Stromal cell of bone marrow (primary cell): ENCODE measurements around the gene PTPRG.

Experiments used
- DNase-seq: peaks from one replicate; pipeline ENCODE4 v3.0.0-alpha.2; 2012; ENCODE audit warnings: low read depth

The PTPRG gene

DNA sequence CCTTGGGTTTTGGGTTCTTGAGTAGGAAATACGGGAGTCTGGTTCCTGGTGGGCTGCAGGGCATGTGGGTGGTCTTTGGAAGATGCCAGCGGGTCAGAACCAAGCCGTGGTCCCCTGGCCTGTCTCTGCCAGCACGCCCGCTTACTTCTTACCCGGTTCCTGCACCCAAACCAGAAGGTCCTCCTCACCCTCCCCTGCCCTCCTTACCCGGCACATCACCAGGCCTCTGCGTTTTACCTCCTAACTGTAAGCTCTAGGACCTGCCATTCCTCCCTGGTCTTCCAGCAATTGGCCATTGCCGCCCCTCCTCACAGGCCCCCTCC, 628.0 kb downstream of the PTPRG start:
- DNase-seq = no peak

GRCh38 chr3:62192891-62193290, 631.5 kb downstream of the PTPRG start:
- no peak for DNase-seq

GRCh38 chr3:62193586-62194345, 632.4 kb downstream of the PTPRG start:
- DNase-seq = no peak

- DNase-seq = no peak
Measured at GRCh38 chr3:62197350-62198012, 636.1 kb downstream of the PTPRG start.

DNA sequence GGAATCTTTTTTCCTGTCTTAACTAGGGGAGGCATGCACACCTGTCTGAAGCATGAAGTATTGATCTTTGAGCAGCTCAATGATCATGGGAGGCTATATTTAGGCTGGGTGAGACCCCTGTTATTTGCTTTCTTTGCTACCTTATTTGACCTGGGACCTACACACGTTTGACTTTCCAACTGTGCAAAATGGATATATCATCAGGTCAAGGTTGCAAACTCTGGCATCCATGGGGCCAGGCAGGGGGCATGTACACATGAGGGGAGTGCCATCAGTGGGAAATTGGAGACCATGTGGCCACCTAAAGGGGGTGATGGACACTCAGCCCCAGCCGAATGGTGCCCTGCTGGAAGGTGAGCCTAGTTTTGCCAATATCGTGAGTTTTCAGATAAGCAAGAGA, 637.8 kb downstream of the PTPRG start:
- DNase-seq = no peak

- DNase-seq = no peak
Measured at GRCh38 chr3:62201438-62202035, 640.2 kb downstream of the PTPRG start.

DNA sequence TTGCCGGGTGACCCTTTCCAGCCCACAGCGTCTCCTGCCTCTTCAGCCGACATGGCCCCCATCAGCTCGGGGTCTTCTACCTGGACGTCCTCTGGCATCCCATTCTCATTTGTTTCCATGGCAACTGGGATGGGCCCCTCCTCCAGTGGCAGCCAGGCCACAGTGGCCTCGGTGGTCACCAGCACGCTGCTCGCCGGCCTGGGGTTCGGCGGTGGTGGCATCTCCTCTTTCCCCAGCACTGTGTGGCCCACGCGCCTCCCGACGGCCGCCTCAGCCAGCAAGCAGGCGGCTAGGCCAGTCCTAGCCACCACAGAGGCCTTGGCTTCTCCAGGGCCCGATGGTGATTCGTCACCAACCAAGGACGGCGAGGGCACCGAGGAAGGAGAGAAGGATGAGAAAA, 641.8 kb downstream of the PTPRG start:
- DNase-seq = no peak

GRCh38 chr3:62203561-62203960, 642.2 kb downstream of the PTPRG start:
- DNase-seq = no peak

GRCh38 chr3:62207197-62207596, 645.8 kb downstream of the PTPRG start:
- no peak for DNase-seq

DNA sequence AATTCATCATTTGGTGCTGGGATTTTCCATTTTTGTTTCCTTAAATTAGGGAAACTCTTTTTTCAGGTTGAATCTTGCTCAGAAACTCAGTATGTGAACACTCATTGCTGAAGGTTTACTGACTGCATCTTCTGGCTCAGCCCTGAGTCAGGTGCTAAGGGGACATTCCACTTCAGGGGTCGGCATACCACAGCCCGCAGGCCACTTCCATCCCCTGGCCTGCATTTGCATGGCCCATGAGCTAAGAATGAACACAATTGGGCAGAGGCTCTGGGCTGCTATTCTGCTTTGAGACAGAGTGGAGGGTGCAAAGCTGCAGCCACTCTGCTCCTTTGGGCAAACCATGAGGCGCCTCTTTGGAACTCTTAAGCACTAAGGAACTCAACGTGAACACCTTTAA, 647.0 kb downstream of the PTPRG start:
- no peak for DNase-seq

DNA sequence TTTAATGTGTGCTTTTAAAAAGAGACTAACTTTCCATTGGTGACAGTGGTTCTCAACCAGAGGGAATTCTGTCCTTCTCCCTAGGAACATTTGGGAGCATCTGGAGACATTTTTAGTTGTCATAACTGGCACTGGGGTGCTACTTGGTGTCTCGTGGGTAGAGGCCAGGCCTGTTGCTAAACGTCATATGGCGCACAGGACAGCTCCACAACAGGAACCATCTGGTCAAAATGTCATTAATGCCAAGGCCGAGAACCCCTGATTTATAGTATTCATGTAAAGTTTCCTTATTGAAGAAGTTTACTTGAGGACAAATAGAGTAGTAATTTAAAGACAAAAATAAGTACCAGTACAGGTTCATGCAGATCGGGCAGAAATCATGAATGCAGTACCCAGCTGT, 647.7 kb downstream of the PTPRG start:
- DNase-seq = no peak

DNA sequence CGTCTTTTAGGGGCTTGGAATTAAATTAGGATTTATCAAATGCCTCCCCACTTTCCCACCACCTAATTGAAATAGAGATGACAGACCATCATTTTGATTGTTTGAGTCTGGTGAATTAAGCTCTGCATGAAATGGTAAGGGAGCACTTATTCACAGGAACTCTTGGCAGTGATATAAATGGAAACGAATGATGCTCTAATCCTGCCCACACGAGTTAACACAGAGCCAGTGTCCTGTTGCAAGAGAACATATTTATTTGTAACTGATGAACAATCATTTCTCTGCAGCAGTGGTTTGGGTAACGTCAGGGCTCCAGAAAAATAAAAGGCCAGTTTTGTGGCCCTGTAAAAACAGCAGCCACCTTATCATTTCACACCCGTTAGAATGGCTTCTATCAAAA, 648.6 kb downstream of the PTPRG start:
- DNase-seq = no peak

DNA sequence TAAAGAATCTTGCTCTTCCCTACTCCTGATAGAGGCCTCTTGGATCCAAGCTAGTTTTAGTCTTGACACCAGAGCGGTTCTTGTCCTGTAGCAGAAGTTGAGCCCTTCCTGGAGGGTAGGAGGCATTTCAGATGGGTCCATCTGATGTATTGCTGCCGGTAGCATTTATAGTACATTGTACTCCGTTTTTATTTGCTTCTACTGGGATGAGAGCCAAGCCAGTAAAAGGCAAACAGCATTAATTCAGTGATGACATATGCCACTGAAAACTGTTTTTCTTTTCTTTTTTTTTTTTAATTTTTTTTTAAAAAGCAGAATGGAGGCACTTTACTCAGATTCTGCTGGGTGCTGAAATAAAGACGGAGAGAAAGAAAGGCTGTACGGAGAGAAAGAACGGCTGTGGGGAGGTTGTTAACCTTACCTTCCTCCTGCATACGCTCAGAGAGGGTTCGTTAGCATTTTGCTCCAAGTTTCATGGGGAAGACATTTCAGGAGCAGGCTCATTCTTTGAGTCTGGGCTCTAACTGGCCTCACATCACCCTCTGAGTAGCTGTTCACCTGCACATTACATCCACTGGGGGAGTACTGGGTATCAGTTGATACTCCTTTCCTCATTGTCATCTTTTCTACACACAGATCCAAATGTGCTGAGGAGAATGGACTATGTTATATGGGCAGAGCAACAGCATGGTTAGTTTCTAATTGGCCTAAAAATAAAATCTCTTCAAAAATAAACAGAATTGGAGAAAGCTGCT, 650.5 kb downstream of the PTPRG start:
- no peak for DNase-seq

- no peak for DNase-seq
Measured at GRCh38 chr3:62214850-62215249, 653.5 kb downstream of the PTPRG start.

GRCh38 chr3:62220616-62221015, 659.2 kb downstream of the PTPRG start:
- DNase-seq = no peak

DNA sequence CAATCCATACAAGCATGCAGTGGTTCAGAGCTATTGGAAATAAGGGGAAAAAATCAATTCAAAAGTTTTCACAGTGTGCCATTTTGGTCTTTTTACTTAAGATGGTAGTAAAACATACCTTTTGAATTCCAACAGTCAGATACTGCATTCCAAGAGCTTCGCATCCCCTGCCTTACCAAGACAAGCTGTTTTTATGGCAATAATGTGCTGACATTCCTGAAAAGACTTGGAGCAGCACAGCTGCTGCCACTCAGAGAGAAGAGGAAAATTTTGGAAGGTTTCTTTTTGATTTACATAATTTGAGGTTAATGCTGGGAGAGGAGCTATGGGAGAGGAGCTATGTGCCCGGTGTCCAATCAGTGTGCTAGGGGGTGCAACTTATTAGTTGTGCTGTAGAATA, 663.7 kb downstream of the PTPRG start:
- no peak for DNase-seq

GRCh38 chr3:62226601-62227339, 665.4 kb downstream of the PTPRG start:
- no peak for DNase-seq

DNA sequence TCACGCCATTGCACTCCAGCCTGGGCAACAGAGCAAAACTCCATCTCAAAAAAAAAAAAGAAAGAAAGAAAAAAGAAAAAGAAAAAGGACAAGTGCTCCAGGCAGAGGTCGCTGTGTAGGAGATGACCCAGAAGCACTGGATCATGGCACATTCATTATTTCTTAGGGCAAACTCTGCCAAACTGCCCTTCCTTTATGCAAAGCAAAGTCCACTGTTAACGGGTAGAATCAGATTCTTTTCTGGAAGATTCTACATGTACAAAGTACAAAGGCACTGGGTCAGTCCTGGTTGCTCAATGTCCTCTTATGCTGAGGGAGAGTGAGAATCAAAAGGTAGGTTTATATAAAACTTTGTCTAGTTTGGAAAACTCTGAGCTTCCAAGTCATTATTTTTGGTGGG, 667.1 kb downstream of the PTPRG start:
- no peak for DNase-seq

DNA sequence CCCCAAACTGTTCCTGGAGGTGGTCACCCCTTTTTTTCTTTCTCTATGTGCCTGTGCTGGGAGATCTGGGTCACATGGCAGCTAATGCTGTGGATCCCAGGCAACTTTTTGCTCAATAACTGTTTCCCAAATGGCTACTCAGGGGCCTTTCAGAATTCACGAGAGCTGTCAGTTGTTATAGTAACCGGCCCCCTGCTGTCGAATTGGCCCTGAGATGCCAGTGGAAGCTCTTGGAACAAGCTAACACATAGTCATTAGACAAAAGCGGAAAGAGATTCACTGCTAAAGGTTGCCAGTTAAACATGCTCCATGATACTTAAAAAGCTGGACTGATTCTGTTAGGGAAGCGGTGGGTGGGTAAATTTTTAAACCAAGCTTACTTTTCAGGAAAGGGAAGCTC, 667.8 kb downstream of the PTPRG start:
- no peak for DNase-seq

DNA sequence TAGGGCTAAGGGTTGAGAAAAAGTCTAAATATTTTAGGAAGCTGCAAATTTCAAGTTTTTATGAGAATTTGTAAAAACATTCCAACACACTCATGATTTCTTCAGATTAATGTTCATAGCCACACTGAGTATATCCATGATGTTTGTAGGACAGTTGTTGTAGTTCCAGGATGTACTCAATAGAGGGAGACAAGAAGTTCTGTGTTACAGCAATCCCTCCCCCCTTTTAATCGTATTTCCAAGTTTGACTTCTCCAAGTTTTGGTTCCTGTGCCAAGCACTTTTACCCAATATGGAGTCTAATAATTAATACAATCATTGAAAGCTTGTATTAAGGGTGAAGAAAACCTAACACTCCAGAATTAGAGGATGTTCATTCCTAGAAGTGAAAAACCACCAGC, 668.5 kb downstream of the PTPRG start:
- DNase-seq = no peak

DNA sequence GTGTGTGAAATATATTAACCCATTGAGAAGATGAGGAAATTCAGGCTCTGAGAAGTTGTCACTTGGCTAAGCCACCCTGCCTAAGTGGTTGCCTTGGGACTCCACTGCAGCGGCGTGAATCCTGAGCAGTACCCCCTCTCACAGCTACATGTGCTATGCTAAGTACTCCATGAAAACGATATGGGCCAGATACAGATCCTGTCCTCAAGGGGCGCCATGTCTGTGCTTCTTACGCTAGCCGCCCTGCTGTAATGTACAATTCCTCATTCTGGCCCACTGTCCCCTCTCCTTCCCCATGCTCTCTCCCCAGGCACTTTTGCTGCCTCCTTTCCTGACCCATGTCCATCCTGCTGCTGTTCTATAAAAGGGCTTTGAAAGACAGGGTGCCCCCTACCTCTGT, 671.7 kb downstream of the PTPRG start:
- DNase-seq = no peak

- DNase-seq = no peak
Measured at GRCh38 chr3:62236016-62236415, 674.6 kb downstream of the PTPRG start.
